Stimulated activated CD4-positive, alpha-beta T cell treated with anti-CD3 and anti-CD28 coated beads, Interleukin-4, amount 100 ng/mL, for 4 hours (primary cell): ENCODE data around the gene ATG10.
"Not testable (repeated sequence)": the region's sequence is repeated elsewhere in the genome, so short reads cannot be mapped to it uniquely, and the experiment has no call there.

Experiments
- DNase-seq, 2 experiments: peaks; one replicate each; pipeline ENCODE4 v3.0.0-alpha.2; 2020

ATG10 gene

DNA sequence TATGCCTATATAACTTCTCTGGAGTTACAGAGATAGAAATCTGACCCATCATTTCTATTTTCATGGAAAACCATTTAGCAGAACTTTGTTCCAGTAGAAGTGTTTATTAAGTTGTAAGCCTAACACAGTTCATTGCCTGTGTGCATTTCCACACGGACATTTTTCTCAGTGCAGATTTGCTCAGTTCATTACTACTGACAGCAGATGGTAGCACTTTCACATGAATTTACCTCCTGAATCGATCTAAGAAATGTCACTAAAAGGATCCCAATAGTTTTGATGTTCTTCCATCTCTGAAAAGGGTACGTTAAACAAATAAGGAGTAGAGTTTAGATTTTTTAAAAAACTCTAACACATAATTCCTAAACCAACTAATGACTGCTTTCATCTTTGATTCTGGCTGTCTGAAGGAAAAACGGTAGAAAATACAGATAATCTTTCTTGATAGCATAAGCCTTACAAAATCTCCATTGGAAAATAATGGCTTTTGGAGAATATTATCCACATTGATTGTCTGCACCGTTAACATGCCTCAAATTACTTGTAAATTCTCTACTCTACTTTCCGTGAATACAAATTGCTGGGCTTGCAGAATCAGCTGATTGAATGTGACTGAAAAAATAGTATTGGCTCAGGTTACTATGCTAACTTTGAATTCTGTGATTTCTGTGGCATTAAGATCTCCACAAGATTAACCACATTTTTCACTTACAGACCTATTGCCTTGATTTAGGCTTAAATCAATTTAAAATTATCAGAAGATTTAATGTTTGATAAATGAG, 273.2 kb downstream of the ATG10 start:
- DNase-seq: no peak

DNA sequence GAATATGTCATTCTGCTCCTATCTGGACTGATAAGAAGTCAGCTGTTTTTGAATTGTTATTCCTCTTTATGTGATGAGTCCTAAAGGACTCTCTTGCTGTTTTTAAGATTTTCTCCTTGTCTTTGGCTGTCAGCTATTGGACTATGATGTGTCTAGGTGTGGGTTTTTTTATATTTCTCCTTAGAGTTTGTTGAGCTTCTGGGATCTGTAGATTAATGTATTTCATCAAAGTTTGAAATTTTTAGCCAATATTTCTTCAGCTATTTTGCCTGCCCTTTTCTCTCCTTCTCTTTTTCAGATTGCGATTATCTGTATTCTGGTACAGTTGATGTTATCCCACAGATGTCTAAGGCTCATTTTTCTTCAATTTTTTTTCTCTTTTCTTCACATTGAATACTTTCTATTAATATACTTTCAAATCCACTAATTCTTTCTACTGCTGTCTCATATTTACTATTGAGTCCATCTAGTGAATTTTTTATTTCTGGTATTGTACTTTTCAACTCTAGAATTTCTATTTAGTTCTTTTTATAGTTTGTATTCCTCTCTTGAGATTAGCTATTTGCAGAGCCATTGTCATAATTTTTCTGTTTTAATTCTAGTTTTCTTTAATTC, 275.2 kb downstream of the ATG10 start:
- no peak for DNase-seq

DNA sequence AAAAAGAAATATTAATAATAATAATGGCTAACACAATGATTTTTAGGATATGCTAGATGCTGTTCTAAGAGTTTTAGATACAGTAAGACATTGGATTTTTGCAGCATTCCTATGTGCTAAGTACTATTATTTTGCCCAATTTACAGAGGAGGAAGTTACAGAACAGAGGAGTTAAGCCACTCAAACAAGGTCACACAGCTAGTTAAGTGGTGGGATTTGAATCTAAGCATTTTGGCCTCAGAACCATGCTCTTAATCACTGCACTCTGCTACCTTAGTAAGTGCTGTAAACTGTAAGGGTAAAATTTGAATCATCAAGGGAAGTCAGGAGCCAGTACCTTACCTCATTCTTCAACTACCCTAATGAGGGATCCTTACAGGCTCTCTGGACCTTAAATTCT, 280.9 kb downstream of the ATG10 start:
- DNase-seq: no peak

DNA sequence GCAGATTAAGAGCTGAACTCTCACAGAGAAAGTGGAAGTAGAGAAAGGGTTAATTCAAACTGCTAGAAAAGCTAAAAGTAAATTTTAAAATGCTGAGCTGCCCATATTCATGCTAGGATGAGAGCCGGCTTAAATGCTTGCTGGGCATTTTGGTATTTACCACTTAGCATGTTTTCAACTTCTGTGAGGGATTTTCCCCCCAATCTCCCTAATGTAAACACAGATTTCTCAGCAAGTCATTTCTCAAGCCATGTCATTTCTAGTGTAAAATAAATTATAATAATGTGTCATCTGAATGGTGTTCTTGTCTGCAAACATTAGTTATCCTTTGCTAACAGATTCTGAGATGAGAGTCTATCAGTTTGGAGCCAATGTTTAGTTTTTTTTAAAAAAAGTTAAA, 284.0 kb downstream of the ATG10 start:
- no peak for DNase-seq

DNA sequence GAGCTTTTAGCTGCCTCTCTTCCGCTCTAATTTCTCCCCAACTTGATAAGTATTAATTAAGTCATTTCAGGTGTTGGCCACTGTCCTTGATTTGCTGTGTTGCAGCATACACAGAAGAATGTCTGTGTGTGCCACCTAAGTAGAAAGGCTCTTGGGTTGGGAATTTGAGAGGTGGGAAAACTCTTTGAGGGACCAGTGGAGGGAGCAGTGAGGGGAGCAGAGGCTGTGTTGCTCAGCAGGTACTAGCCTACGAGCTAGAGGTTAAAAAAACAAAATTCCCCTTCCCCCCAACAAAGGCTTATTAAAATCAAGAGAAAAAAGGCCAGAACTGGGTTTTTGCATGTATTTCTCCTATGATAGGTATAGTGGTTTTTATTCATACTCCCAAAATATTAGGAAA, 285.4 kb downstream of the ATG10 start:
- DNase-seq: no peak

DNA sequence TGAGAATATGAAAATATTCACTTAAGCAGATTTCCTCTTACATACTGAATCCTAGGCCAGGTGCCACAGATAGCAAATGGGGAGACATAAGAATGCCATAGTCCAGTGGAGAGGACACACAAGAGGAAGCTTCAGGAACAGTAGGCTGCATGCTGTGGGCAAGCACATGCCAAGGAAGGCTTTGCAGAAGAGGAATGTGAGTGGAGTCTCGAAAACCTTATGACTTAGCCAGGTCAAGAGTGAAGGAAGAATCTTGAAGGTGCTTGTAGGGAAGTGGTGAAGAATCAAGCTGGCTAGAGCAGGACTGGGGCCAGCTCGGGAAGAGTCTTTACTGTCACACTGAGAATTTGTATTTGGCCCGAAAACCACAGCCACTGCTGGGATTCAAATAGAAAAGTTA, 285.9 kb downstream of the ATG10 start:
- DNase-seq: no peak

DNA sequence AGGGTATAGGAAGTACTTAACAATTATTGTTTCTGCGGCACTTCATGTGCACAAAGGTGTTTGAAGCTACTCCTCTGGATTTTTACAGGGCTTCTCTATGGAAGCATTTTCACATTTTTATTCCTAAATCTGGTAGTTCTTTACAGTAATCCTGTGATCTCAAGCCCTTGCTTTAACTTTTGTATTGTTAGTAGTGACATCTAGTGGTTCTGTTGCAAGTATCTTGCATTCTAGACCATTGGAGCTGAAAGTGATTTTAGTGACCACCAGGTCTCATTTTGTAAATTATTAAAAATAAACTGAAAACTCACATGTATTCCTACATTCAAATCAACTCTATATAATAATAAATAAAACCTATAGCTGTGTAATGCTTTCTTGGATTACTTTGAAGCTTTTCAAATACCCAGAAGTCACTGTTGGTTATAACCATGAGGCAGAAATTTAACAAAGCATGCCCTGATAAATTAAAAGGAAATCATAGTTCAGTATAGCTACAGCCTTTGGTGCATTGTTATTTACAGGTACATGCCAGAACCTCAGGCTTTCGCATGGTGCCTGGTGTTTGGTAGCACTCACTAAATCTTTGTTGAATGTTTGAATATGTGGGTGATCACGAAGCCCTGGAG, 287.5 kb downstream of the ATG10 start:
- DNase-seq: no peak

DNA sequence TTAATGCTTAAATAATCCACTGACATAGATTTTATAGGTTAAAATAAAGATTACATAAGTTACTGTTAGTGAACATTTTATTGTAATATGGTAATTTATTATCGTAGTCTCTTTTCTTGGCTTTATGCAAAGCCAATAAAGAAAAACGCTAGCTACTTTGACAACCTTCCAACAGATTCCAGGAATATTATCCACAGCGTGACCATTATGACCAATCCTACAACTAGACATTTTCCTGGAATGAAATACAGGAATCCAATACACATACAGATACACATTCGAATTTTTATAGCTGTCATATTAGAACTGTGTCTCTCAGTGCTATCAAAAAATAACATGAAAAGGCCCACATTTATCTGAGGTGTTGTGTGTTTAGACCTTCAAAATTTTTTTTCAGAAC, 293.2 kb downstream of the ATG10 start:
- no peak for DNase-seq

DNA sequence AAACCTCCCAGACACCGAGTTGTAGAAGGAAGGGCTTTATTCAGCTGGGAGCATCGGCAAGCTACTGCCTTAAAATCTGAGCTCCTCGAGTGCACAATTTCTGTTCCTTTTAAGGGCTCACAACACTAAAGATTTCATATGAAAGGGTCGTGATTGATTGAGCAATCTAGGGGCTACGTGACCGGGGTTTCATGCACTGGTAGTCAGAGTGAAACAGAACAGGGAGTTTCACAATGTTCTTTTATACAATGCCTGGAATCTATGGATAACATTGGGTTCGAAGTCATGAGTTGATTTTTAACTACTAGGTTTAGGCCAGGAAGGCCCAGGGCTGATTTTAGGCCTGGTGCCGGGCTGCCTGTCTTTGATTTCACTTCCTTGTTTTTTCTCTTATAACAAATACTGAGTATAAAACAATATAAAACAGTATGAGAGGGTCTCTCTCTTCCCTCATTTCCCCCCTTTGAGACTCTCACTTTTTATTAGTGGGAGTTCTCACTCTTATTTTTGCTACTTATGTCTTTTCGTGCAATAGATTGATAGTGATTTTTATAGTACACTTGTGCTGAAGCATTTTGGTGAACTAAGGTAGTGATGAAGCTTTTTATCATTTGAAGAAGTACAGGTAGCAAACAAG, 295.6 kb downstream of the ATG10 start:
- DNase-seq: not testable (repeated sequence)

DNA sequence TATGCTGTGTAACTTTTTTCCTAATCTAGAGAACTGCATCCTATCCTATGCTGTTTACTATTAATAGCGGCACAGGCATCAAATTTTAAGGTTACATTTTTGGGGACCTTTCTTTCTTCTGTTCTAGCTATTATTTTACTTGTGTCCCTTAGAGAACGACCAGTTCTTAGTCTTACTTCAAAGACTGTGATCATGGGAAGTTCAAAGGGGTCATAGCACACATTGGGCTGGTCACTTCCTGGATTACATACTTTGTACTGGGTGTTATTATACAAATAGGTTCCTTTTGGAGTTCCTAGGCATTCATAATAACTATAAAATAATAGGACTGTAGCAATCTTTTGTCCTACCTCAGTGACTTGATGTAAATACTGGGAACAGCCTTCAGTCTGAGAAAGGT, 297.5 kb downstream of the ATG10 start:
- not testable (repeated sequence) for DNase-seq

DNA sequence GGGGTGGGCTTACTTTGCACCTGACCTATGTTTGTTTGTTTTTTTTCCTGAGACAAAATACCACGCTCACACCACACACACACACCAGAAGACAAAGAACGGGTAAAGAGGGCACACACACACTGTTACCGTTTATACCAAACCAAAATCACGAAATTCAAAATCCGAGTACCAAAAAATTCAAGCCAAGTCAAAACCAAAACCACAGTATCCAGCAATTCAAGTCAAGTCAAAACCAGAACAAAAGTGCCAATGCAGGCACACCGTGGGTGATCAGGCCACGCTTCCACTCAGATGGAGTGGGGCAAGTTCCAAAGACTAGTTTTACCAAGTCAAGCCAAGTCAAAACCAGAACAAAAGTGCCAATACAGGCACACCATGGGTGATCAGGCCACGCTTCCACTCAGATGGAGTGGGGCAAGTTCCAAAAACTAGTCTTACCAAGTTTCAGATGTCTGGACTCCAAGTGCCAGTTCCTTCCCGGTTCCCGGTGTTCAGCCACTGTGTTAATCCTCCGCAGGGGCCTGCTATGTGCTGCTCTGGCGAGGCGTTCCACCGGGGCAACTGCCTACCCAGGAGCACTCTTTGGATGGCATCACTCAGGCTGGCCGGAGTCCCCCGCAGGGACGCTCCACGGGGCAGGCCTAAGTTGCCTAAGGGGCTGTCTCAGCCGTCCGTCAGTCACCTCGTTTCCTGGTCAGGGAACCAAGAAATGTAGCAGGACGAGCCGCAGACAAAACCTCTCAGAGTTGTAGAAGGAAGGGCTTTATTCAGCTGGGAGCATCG, 300.9 kb downstream of the ATG10 start:
- peak in 1 of 2 experiments; percentile 9 for DNase-seq

DNA sequence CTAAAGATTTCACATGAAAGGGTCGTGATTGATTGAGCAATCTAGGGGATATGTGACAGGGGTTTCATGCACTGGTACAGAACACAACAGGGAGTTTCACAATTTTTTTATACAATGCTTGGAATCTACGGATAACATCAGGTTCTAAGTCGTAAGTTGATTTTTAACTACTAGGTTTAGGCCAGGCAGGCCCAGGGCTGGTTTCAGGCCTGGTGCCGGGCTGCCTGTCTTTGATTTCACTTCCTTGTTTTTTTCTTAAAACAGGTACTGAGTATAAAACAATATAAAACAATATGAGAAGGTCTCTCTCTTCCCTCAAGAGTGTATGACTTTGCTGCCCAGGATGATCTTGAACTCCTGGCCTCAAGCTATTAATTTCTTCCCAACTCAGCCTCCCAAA, 301.6 kb downstream of the ATG10 start:
- not testable (repeated sequence) for DNase-seq

DNA sequence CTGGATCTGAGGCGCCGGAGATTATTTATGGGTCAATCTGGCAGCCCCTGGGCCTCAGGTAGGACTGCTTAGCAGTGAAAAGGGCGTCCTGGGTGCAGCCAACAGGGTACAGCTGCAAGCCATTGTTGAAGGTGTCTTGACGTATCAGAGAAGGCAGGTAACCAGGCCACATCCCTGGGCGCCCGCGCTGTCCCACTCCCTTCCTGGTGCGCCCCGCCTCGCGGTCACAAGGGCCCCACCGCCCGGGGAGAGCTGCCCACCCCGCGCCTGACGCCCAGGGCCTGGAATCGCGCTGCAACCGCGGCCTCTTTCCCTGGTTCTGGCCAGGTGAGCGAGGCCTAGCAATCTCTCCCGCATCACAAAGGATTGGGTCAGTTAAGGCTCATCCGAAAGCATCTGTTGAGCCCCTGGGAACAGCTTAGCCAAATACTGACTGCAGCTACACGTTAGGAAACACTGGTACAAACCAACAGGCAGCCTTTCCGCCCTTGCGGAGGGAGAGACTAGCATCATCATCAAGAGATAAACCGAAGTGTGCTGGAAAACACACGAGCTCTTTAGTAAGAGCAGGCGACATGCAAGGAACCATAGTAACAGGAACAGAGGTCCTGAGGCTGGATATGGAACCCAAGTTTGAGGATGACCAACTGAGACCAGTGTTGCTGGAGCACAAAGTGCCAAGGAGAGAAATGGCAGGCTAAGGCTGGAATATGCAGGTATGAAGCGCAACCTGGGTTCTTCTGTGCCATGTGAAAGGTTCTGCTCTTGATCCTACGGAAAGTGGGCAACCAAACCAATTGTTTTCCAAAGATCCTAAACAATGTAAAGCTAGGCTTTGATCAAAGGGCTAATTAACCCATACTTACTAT, 302.8 kb downstream of the ATG10 start:
- peak in 1 of 2 experiments; percentile 15 for DNase-seq

DNA sequence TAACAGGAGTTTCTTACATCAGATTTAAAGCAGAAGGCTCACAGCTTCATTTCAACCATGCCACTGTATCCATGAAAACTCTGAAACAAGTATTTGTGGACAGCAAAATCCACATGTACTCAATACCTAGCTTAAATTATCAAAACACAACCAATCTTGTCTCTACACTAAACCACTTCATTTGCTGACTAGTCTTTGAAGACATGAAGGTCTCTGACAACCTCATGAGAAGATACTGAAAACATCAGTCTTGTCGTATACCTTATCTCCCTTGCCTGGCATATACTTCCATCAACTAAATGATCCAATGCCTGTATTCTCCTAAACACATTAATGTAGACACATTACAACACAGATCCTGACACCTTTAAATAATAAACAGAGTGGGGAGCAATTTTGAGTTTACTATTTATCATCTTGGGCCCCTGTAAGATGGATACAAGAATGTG, 303.4 kb downstream of the ATG10 start:
- no peak for DNase-seq

DNA sequence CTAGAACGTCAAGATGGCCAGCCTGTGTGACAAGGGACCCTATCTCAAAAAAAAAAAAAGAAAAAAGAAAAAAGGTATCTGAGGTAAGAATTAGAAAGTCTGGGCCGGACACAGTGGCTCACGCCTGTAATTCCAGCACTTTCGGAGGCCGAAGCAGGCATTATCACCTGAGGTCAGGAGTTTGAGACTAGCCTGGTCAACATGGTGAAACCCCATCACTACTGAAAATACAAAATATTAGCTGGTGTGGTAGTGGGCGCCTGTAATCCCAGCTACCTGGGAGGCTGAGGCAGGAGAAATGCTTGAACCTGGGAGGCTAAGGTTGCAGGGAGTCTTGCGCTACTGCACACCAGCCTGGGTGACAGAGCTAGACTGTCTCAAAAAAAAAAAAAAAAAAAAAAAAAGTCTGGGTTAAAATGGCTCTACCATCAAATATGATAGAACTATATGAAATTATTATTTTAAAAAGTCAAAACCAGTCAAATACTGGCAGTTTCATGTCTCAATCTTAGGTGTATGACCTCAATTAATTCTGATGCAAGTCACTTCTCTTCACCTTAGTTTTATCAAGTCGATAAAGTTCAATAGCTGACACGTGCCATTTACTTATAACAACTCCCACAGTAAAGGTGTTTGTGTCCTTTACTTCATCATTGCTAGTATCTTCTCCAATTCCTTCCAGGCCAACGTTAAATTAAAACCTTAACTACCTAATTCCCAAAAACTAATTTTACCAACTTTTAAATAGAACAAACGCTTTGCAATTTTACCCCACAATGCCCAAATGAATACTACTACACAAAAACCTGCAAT, 305.2 kb downstream of the ATG10 start:
- DNase-seq: no peak

DNA sequence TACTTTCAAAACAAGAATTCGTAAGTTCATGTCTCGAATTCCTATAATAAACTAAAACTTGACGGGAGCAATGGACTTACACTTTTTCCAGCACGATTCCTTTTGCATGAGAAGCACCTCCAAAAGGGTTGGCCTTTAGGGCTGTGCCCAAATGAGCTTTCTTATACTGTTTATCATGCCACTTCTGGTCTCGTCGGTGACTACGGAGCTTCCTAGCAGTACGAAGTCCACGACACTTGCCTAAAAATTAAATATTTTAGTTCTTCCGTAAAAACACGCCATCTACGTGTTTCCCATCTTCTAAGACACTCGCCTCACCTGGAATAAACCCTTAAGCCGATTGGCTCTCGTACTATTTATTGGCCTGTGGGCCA, 305.8 kb downstream of the ATG10 start:
- no peak for DNase-seq

DNA sequence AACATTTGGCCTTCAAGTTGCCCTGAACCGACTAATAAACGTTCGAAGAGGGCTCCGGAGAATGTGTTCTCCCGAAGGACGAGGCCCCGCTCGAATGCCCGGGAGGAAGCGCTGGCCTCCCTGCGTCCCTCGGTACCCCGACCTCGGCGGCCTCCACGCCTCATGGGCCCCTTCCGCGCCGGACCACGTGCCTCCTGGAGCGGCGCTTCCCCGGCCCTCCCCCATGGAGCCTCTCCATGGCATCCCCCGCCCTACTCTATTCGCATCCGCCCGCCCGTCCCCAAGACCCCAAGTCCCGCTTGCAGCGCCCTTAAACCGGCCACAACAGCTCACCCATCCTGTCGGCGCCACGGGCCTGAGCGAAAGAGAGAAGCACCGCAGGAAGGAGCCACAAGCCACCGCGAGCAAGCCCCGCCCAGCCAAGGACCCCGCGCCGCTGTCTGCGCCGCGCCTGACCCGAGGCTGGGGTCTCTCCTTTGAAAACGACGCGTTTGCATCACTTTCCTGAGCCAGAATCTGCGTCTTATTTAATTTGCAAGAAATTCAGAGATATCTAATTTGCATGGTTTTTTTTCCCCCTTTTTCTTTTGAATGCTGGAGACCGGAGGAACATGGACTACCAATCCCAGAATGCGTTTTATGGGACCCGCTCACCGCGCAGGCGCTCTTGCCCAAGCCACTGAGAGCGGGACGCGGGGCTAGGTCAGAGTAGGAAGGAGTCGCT, 306.3 kb downstream of the ATG10 start, which contains the start of gene RPS23:
Gene RPS23 (minus strand): TSS at position 368 of the 724 bp plus-strand sequence. CDS start 31 bp downstream, at position 337.
- peak; percentile 84 to 87 for DNase-seq

DNA sequence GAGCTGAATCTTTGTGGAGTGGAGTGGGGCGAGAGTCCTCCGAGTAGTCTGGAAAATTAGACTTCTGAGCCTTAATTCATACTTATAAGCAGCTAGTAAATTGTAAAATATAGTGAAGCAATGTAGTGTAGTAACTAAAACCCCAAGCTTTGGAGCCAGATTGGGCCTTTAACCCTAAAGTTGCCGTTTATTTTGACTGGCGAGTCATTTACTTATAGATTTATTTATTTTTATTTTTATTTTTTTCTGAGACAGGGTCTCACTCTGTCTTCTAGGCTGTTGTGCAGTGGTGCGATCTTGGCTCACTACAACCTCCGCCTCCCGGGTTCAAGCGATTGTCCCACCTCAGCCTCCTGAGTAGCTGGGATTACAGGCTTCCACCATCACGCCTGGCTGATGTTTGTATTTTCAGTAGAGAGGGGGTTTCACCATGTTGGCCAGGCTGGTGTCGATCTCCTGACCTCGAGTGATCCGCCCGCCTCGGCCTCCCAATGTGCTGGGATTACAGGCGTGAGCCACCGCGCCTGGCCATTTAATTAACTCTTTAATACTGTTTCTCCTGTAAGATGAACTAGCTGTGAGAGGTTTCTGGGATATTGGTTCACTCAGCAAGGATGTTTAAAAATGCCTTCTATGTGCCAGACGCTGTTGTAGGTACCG, 307.0 kb downstream of the ATG10 start:
- no peak for DNase-seq

DNA sequence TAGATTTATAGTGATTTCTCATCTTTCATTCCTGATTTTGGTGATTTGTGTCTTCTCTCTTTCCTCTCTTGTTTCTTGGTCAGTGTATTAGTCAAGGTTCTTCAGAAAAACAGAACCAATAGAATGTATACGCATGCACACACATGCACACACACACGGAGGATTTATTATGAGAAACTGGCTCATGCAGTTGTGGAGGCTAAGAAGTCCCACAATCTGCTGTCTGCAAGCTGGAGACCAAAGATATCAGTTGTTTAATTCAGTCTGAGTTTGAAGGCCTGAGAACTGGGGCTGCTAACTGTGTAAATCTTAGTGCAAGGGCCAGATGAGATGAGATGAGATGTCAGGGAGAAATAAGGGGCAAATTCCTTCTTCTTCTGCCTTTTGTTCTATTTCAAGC, 312.1 kb downstream of the ATG10 start:
- no peak for DNase-seq

DNA sequence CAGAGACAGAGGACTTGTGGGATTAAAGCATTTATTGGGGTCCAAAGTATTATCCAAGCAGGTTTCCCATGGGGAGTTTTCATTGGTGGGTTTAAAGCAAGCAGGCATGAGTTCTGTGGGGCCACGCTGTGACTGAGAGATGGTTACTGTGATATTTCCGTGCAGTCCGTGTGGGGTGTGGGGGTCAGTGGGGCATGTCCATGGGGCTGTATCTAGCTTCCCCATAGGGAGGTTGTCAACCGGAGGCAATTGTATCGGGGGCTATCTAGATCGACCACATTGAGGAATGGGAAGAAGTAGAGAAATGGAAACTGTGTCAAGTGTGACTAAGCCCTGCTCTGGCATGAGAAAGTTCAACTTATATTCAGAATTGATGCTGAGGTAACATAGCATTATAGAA, 313.4 kb downstream of the ATG10 start:
- no peak for DNase-seq
